Neural progenitor cell (in vitro differentiated cells): ENCODE data around the gene KDM6A. TPM values are rescaled to one million over a fixed set of nuclear protein-coding genes. Genes with fewer than 3 reads are reported as not detected.

Source experiments
- DNase-seq: peaks from one replicate; pipeline ENCODE4 v3.0.0-alpha.2; 2016; ENCODE audit warnings: low spot score
- H2AFZ ChIP-seq: fragments of 200-600 bp; sonication (generic); replicated peaks from 2 replicates; pipeline ENCODE4 v1.6.1; 2016; ENCODE audit warnings: antibody characterized with exemption
- H3F3A ChIP-seq: fragments of 200-600 bp; sonication (generic); 2 replicates; pipeline ENCODE4 v1.6.1; 2016; ENCODE audit warnings: antibody characterized with exemption, low read depth
- H3K27ac ChIP-seq: fragments of 200-600 bp; sonication (generic); 2 replicates; pipeline ENCODE4 v1.5.1; 2016; ENCODE audit warnings: mild to moderate bottlenecking
- H3K27me3 ChIP-seq: fragments of 200-600 bp; sonication (generic); 2 replicates; pipeline ENCODE4 v1.6.1; 2016; ENCODE audit warnings: mild to moderate bottlenecking, moderate library complexity
- H3K36me3 ChIP-seq: fragments of 200-600 bp; sonication (generic); 2 replicates; pipeline ENCODE4 v1.5.1; 2016
- H3K4me1 ChIP-seq: fragments of 200-600 bp; sonication (generic); 2 replicates; pipeline ENCODE4 v1.6.1; 2016; ENCODE audit warnings: mixed run types
- H3K4me2 ChIP-seq: fragments of 200-600 bp; sonication (generic); 2 replicates; pipeline ENCODE4 v1.6.1; 2016
- H3K4me3 ChIP-seq: fragments of 200-600 bp; sonication (generic); 2 replicates; pipeline ENCODE4 v1.5.1; 2016
- H3K79me2 ChIP-seq: fragments of 200-600 bp; sonication (generic); 2 replicates; pipeline ENCODE4 v1.6.1; 2016; ENCODE audit warnings: low read depth
- H3K9ac ChIP-seq: fragments of 200-600 bp; sonication (generic); 2 replicates; pipeline ENCODE4 v1.6.1; 2016
- H3K9me3 ChIP-seq: fragments of 200-600 bp; sonication (generic); 2 replicates; pipeline ENCODE4 v1.5.1; 2016; ENCODE audit warnings: low read depth
- H4K20me1 ChIP-seq: fragments of 200-600 bp; sonication (generic); 2 replicates; pipeline ENCODE4 v1.6.1; 2016; ENCODE audit warnings: low read depth
- H3K27ac Mint-ChIP-seq: 3 replicates; pipeline ENCODE4 v1.8.0; 2021; ENCODE audit warnings: mixed read lengths
- H3K27me3 Mint-ChIP-seq: 2 replicates; pipeline ENCODE4 v1.8.0; 2022; ENCODE audit warnings: low read depth, mild to moderate bottlenecking, inconsistent platforms, moderate library complexity, mixed read lengths; ENCODE audit not compliant: insufficient read depth
- H3K36me3 Mint-ChIP-seq: 3 replicates; pipeline ENCODE4 v1.8.0; 2021; ENCODE audit warnings: mixed read lengths
- H3K4me1 Mint-ChIP-seq: 3 replicates; pipeline ENCODE4 v1.8.0; 2021; ENCODE audit warnings: mixed read lengths
- H3K4me3 Mint-ChIP-seq: 3 replicates; pipeline ENCODE4 v1.8.0; 2021; ENCODE audit warnings: mild to moderate bottlenecking, moderate library complexity, mixed read lengths
- H3K9me3 Mint-ChIP-seq: 3 replicates; pipeline ENCODE4 v1.8.0; 2020; ENCODE audit warnings: mixed read lengths
- CTCF ChIP-seq: fragments of 200-600 bp; sonication (generic); IDR thresholded peaks from 2 replicates; pipeline ENCODE4 v1.5.1; 2017; ENCODE audit warnings: antibody characterized with exemption, mild to moderate bottlenecking
- EZH2 ChIP-seq: fragments of 200-600 bp; sonication (generic); IDR thresholded peaks from 2 replicates; pipeline ENCODE4 v1.6.1; 2017; ENCODE audit warnings: antibody characterized with exemption, mild to moderate bottlenecking, moderate library complexity
- EZH2phosphoT487 ChIP-seq: fragments of 200-600 bp; sonication (generic); IDR thresholded peaks from 2 replicates; pipeline ENCODE4 v1.6.1; 2017; ENCODE audit warnings: antibody characterized with exemption
- total RNA-seq: library from RNA; depleted of rRNA; stranded (reverse); fragments of >200 nt; gene quantifications from 2 replicates; pipeline ENCODE4 v1.2.3, GENCODE V29; 2015; ENCODE audit warnings: low replicate concordance

KDM6A gene
- total RNA-seq, 1 donor from 2014 or later: 56.2 TPM

GRCh38 chrX:44873415-44874276 is 658 bp downstream of the KDM6A start:
- peaks cover 3% of the 10 kb centered on the region for H3K4me1 Mint-ChIP-seq
- H3K9ac ChIP-seq: peak overlapping the region; percentile 88
- H3K36me3 Mint-ChIP-seq: peaks cover 4% of the 10 kb centered on the region
- peak overlapping the region; percentile 83 for H3K4me3 ChIP-seq
- H3K9me3 ChIP-seq: no peaks in the 10 kb centered on the region
- TF ChIP-seq CTCF: no peak
- no peak for TF ChIP-seq EZH2
- no peak for TF ChIP-seq EZH2phosphoT487
- H3K36me3 ChIP-seq: peaks cover 3% of the 10 kb centered on the region
- peak; percentile 68 for DNase-seq
- peak overlapping the region; percentile 90 for H3K4me2 ChIP-seq
- H3K27me3 ChIP-seq: no peaks in the 10 kb centered on the region
- H3K27ac ChIP-seq: peak overlapping the region; percentile 97
- H4K20me1 ChIP-seq: peaks cover 13% of the 10 kb centered on the region
- peaks cover 3% of the 10 kb centered on the region for H3K27me3 Mint-ChIP-seq
- peaks cover 7% of the 10 kb centered on the region for H3K9me3 Mint-ChIP-seq
- H3K27ac Mint-ChIP-seq: peak overlapping the region; percentile 94
- H3K79me2 ChIP-seq: peaks cover 71% of the 10 kb centered on the region
- H2AFZ ChIP-seq: peak overlapping the region; percentile 29
- H3K4me3 Mint-ChIP-seq: peak overlapping the region; percentile 96
- peaks cover 15% of the 10 kb centered on the region for H3F3A ChIP-seq
- H3K4me1 ChIP-seq: no peaks in the 10 kb centered on the region

- TF ChIP-seq EZH2phosphoT487: no peak
- no peak for TF ChIP-seq CTCF
- no peak for TF ChIP-seq EZH2
- peak; percentile 48 for DNase-seq
- Histone ChIP-seq H4K20me1 (peaks cover 13% of the 10 kb centered on the region), H2AFZ (no peak overlapping the region), H3K27me3 (no peaks in the 10 kb centered on the region), H3F3A (peaks cover 15% of the 10 kb centered on the region), H3K4me1 (no peaks in the 10 kb centered on the region), H3K9ac (peak overlapping the region; percentile 88), H3K79me2 (peaks cover 80% of the 10 kb centered on the region), H3K9me3 (peaks cover 3% of the 10 kb centered on the region), H3K27ac (no peak overlapping the region), H3K4me2 (peak overlapping the region; percentile 90), H3K36me3 (peaks cover 3% of the 10 kb centered on the region), H3K4me3 (peak overlapping the region; percentile 83)
- Mint-ChIP-seq H3K4me3 (peak overlapping the region; percentile 96), H3K36me3 (peaks cover 7% of the 10 kb centered on the region), H3K27me3 (peaks cover 3% of the 10 kb centered on the region), H3K9me3 (peaks cover 10% of the 10 kb centered on the region), H3K4me1 (peaks cover 3% of the 10 kb centered on the region), H3K27ac (peak overlapping the region; percentile 94)
Observed at GRCh38 chrX:44874420-44875184, 1.6 kb downstream of the KDM6A start.

- peak overlapping the region; percentile 96 for H3K4me3 Mint-ChIP-seq
- Histone ChIP-seq H3K4me1 (no peaks in the 10 kb centered on the region), H3K9ac (no peak overlapping the region), H3F3A (peaks cover 15% of the 10 kb centered on the region), H3K4me3 (peak overlapping the region; percentile 83), H3K36me3 (peaks cover 3% of the 10 kb centered on the region), H2AFZ (no peak overlapping the region), H3K27ac (no peak overlapping the region), H4K20me1 (peaks cover 13% of the 10 kb centered on the region), H3K27me3 (no peaks in the 10 kb centered on the region), H3K79me2 (peaks cover 86% of the 10 kb centered on the region), H3K4me2 (peak overlapping the region; percentile 90), H3K9me3 (peaks cover 5% of the 10 kb centered on the region)
- H3K36me3 Mint-ChIP-seq: peaks cover 8% of the 10 kb centered on the region
- peaks cover 11% of the 10 kb centered on the region for H3K9me3 Mint-ChIP-seq
- H3K4me1 Mint-ChIP-seq: peaks cover 3% of the 10 kb centered on the region
- no peak for TF ChIP-seq EZH2
- no peak for DNase-seq
- H3K27ac Mint-ChIP-seq: no peak overlapping the region
- peaks cover 3% of the 10 kb centered on the region for H3K27me3 Mint-ChIP-seq
Observed at GRCh38 chrX:44875185-44875489, 2.1 kb downstream of the KDM6A start.
